Stimulated activated CD8-positive, alpha-beta memory T cell treated with anti-CD3 and anti-CD28 coated beads, Interleukin-15, amount 100 ng/mL, for 24 hours (primary cell): Measurements from ENCODE around the gene PDSS2.

Experiments used
- DNase-seq: peaks from one replicate; pipeline ENCODE4 v3.0.0-alpha.2; 2020; ENCODE audit warnings: low read depth

PDSS2 gene

DNA sequence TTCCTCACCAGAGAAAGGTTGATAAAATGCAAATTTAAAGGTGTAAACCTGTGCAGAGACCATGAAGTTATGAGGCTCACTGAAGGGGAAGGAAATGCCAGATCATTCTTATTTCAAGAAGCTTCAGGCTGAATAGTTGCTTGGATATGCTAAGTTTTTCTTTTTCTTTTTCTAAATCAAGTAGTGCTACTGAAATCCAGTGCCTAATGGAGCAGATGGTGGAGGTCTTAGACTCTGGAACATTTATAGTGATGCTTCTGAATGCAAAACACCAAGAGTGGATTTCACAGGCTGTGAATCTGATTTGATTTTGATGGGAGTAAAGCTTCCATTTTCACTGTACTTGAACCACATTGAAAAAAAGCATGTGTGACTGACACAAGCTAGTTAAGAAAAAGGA is 192.8 kb downstream of the PDSS2 start:
- DNase-seq: no peak

- DNase-seq: no peak
Measured at GRCh38 chr6:107264357-107264840, 195.0 kb downstream of the PDSS2 start.

GRCh38 chr6:107259951-107260350 is 199.4 kb downstream of the PDSS2 start:
- DNase-seq: no peak

- no peak for DNase-seq
Measured at GRCh38 chr6:107248147-107248546, 211.2 kb downstream of the PDSS2 start.

DNA sequence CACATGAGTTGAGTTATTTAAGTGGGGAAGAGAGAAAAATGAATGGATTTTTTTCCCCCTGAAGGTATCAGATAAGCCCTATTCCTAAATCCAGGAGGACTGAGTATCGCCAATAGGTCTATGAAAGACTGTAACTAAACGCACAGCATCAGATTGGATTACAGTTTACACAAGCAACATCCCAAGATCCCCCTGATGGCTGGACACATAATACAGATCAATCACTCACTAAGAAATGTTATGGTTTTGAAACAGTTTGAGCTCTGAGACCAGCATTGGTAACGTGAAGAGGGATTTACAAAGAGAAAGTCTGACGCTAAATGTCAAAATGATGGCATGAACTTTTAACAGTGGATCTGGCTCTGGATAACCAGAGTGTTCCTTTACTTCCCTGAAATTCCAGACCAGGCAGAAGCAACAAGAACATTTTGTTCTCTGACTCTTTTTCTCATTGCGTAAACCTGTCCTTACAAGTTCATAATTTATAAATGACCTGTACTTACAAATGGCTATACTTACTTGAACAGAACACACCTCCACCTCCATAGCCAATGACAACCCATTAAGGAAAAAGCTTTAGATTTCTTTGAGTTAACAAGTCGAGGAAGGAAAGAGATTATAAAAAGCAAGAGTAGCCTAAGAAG is 212.3 kb downstream of the PDSS2 start:
- DNase-seq: no peak

DNA sequence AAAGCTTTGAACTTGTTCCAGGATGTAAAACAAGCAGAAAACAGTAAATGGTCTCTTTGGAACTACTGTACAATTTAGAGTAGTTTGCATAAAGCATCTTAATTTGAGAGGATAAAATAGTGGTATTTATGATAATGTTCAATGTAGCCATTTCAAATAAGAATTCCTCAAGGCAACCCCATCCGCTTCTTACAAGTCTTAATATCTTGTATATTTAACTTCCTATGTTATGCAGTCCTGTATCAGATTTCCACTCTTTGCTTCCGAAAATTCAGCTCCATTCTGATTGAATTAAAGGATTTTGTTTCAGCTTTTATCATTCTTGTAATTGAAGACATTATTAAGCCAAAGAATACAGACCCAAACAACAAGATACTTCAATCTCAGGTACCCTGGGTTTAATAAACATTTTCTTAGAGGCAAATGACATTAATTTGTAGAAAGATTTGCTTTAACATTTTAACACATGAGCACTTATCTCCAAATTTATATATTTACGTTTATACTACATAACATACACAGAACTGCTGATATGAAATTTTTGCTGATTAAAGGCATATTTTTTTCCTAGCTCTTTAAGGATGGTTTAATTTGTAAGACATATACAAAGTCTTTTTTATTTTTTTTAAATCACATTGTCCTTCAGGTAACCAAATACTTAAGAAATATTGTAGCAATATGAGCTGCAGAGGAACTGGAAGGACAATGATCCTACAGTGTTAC is 213.0 kb downstream of the PDSS2 start:
- DNase-seq: no peak

- DNase-seq: no peak
Measured at GRCh38 chr6:107244742-107245480, 214.5 kb downstream of the PDSS2 start.

GRCh38 chr6:107244082-107244741 is 215.2 kb downstream of the PDSS2 start:
- DNase-seq: no peak

DNA sequence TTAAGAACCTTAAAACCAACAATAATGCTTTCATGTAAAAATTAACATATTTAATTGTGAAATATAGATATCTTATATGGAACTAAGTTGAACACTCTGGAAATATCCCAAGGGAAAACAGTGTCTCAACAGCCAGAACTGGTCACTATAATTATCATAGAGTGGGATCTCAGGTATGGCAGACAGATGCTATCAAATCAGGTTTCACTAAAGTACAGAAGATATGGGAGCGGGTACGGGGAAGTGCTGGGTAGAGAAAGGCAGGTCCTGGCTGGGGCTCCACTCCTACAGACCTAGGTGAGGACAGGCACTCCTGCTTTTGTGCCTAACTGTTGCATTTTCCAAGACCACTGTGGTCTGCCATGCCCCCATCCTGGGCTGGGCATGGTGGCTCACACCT is 215.9 kb downstream of the PDSS2 start:
- DNase-seq: no peak

- no peak for DNase-seq
Measured at GRCh38 chr6:107237992-107238660, 221.2 kb downstream of the PDSS2 start.

GRCh38 chr6:107235511-107235910 is 223.9 kb downstream of the PDSS2 start:
- no peak for DNase-seq

GRCh38 chr6:107235007-107235406 is 224.4 kb downstream of the PDSS2 start:
- DNase-seq: no peak

GRCh38 chr6:107231243-107231642 is 228.1 kb downstream of the PDSS2 start:
- DNase-seq: no peak

DNA sequence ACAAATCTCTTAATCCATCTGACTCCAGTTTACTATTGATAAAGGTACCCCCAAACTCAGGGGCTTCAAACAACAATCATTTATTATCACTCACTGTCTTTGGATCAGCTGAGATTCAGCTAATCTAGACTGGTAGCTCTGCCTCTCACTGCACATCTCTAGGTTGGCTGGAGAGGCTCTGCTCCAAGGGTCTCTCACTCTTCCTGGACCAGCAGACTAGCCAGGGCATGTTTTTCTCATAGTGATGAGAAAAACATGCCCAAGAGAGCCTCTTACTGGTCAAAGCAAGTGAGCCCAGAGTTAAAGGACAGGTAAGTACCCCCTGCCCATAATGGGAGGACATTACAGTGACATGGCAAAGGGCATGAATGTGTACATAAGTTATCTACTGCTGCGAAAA is 228.9 kb downstream of the PDSS2 start:
- DNase-seq: no peak

DNA sequence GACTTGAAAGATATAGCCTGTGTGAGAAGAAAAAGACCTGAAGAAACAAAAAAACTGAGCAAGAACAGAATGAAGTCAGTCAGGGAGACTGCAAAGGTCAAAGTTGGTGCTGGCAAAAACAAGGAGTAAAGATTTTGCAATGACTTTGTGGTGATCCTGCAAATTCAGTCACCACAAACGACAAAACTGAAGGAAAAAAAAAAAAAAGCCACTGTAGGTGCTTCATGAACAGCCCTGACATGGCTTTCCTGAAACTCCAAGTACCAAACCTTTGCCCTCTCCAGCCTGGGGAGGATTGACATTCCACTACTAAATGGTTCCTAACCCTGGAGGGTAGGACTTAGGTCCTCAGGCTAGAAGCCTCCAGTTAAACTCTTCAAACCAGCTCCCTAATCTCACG is 229.3 kb downstream of the PDSS2 start:
- no peak for DNase-seq

DNA sequence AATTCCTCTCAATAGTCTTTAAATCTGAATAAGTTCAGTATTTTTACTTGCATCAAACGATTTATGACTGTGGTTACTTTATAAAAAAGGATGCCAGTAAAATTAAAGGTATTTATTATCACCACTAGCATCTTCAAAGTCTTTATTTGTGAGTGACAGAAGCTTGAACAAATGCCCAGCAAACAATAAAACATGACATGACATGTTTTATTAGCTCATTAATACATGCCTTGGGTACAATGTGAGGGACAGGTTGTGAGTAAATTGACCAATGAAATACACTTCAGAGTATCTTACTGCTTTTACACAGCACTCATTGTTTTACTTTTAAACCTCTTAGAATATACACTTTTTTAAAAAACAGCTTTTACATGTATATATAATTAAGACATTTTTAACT is 230.6 kb downstream of the PDSS2 start:
- DNase-seq: no peak

GRCh38 chr6:107221519-107221918 is 237.8 kb downstream of the PDSS2 start:
- DNase-seq: no peak

DNA sequence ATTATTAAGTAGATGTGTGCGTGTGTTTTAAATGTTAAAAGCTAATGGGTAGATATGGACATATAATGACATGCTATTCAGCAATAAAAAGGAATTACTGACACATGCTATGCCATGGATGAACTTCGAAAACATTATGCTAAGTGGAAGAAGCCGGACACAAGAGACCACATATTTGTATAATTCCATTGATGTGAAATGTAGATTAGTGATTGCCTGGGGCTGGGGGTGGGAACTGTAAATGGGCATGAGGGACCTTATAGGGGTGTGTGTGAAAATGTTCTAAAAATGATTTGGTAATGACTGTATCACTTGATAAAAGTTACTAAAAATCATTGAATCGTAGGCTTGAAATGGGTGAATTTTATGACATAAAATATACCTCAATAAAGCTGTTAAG is 239.5 kb downstream of the PDSS2 start:
- no peak for DNase-seq

- DNase-seq: no peak
Measured at GRCh38 chr6:107218142-107218541, 241.2 kb downstream of the PDSS2 start.

DNA sequence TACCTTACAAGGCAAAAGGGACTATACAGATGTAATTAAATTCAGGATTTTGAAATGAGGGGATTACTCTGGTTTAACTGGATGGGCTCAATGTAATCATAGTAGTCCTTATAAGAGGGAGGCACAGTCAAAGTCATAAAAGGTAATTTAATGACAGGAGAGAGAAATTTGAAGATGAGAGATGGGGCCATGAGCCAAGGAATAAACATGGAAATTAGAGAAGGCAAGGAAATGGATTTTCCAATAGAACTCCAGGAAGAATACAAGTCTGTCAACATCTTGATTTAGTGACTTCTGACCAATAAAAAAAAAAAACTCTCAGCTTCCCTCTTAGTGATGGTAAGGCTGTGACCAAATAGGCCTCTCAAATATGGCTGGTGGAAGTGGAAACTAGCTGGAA is 242.1 kb downstream of the PDSS2 start:
- DNase-seq: no peak

GRCh38 chr6:107216197-107216933 is 243.0 kb downstream of the PDSS2 start:
- DNase-seq: no peak
